NCI-H1417 (cell line): ENCODE measurements around the gene NCAN.
"Not testable (repeated sequence)": the region's sequence is repeated elsewhere in the genome, so short reads cannot be mapped to it uniquely, and the experiment has no call there.

Experiments used
- DNase-seq, 3 experiments: peaks; one replicate each; lab custom pipeline; 2025; lab: John Stamatoyannopoulos, UW

The NCAN gene

GRCh38 chr19:19211499-19212420 is at the start of gene NCAN:
NCAN (plus strand) TSS chr19:19211958; CDS start chr19:19216954, 4,996 bp downstream.
- peak; percentile 21 to 76 (median 58) for DNase-seq

GRCh38 chr19:19162495-19162894 is 49.3 kb upstream of the NCAN start:
- no peak for DNase-seq

GRCh38 chr19:19165396-19165795 is 46.4 kb upstream of the NCAN start:
- no peak for DNase-seq

- DNase-seq, result no peak
Observed at GRCh38 chr19:19167612-19168011, 44.1 kb upstream of the NCAN start.

GRCh38 chr19:19169236-19170052 is 42.3 kb upstream of the NCAN start:
- DNase-seq, result no peak

GRCh38 chr19:19170053-19170872 is 41.5 kb upstream of the NCAN start, which contains the start of gene MEF2B:
MEF2B (minus strand) TSS chr19:19170263; CDS start chr19:19150735, 19,528 bp downstream.
- peak in 1 of 3 experiments; percentile 41 for DNase-seq

- no peak for DNase-seq
Observed at GRCh38 chr19:19170873-19171672, 40.7 kb upstream of the NCAN start.

- DNase-seq, result no peak
Observed at GRCh38 chr19:19171821-19172532, 39.8 kb upstream of the NCAN start.

- DNase-seq, result not testable (repeated sequence)
Observed at GRCh38 chr19:19173243-19173642, 38.5 kb upstream of the NCAN start.

GRCh38 chr19:19176950-19177349 is 34.8 kb upstream of the NCAN start:
- DNase-seq, result no peak

- DNase-seq, result no peak
Observed at GRCh38 chr19:19179548-19180441, 32.0 kb upstream of the NCAN start.

- no peak for DNase-seq
Observed at GRCh38 chr19:19181488-19181998, 30.2 kb upstream of the NCAN start.

GRCh38 chr19:19185853-19186740 is 25.7 kb upstream of the NCAN start:
- peak; percentile 4 to 58 (median 18) for DNase-seq

GRCh38 chr19:19186742-19187141 is 25.0 kb upstream of the NCAN start:
- no peak for DNase-seq

GRCh38 chr19:19191768-19192077 is 20.0 kb upstream of the NCAN start:
- no peak for DNase-seq

GRCh38 chr19:19192078-19192882 is 19.5 kb upstream of the NCAN start, which contains the start of the genes BORCS8 and RFXANK:
BORCS8 (minus strand) TSS chr19:19192152; CDS start chr19:19192117, 35 bp downstream.
RFXANK (plus strand) TSS chr19:19192258; CDS start chr19:19193947, 1,689 bp downstream.
- DNase-seq, result peak; percentile 97 to 100 (median 98)

GRCh38 chr19:19192910-19193423 is 18.8 kb upstream of the NCAN start:
- DNase-seq, result peak in 1 of 3 experiments; percentile 54
